AG08396 (cell line): ENCODE results near the gene WFDC2.
"Not testable (repeated sequence)": the region's sequence is repeated elsewhere in the genome, so short reads cannot be mapped to it uniquely, and the experiment has no call there.

Source experiments
- DNase-seq: peaks from one replicate; pipeline ENCODE4 v3.0.0; 2012; ENCODE audit warnings: low spot score, mixed read lengths

WFDC2 gene

DNA sequence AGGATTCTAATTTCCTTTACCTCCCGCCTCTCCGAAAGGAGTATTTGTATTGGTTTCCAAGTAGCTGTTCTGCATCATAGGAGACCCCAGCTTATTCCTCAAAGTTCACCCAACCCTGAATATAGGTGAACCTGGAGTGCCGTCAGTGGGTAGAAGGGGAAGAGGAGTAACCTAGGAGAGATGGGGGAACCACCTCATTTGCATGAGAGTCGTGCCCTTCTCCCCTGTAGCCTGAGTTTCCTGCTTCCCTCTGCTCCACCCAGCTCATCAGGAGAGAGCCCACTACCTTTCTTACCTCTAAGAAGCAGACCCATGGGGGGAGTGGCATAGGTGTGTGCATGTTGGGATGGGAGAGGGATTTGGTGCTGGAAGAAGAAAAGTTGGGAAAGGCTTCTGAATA is 17.3 kb upstream of the WFDC2 start:
- DNase-seq = no peak

- DNase-seq = no peak
These were observed 16.5 kb upstream of the WFDC2 start for GRCh38 chr20:45452772-45453691.

- no peak for DNase-seq
These were observed 12.9 kb upstream of the WFDC2 start for GRCh38 chr20:45456632-45457031.

GRCh38 chr20:45459606-45460005 is 9.9 kb upstream of the WFDC2 start:
- no peak for DNase-seq

DNA sequence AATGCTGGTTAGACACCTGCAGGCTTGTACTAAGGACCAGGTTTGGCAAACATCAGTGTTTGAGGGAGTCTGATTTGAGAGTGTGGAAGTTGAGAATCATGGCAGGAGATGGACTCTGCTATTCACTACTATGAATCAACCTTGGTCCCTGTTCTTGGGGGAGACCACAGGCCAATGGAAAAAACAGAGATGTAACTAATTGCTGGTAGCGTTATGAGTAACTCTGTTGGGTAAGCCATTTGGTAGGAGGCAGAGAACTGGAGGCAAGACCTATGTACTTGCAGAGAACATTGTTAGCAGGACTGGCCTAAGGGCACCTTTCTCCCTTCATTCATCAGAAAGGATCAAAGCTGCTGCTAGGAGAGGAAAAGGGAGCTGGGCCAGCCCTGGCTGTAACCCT is 8.3 kb upstream of the WFDC2 start:
- DNase-seq = no peak

GRCh38 chr20:45462711-45463509 is 6.6 kb upstream of the WFDC2 start:
- no peak for DNase-seq

GRCh38 chr20:45463709-45464108 is 5.8 kb upstream of the WFDC2 start:
- DNase-seq = no peak

DNA sequence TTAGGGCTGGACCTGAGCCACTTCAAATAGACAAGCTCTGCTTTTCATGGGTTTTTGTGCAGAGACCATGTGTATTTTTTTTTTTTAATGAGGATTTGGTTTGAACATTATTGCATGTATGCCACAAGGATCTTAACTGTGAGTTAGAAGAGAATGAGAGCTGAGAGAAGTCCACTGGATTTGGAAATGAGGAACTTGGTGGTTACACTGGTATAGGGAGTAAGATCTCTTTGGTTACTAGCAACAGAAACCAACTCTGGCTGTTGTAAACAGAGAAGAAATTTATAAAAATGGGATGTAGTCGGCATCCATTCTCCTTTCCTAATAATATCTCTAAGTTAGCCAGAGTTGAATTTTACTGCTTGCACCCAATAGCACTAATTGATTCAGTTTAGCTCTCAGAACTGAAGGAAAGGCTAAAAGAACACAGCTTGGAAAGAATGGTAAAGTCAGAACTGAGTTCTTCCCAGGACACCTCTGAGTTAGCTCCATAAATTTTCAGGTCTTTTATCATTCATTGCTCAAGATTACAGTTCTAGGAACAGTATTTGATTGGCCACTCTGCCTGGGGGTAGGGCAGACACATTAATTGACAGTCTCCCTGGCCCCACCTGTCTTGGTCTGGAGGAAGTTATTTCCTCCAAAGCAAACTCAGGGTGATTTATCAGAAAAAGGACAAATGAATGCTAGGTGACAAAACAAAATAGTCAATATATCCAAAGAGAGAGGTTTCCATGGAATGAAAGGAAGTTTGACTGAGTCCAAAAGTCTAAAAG is 3.9 kb upstream of the WFDC2 start:
- no peak for DNase-seq

GRCh38 chr20:45467172-45467571 is 2.4 kb upstream of the WFDC2 start:
- DNase-seq = no peak

DNA sequence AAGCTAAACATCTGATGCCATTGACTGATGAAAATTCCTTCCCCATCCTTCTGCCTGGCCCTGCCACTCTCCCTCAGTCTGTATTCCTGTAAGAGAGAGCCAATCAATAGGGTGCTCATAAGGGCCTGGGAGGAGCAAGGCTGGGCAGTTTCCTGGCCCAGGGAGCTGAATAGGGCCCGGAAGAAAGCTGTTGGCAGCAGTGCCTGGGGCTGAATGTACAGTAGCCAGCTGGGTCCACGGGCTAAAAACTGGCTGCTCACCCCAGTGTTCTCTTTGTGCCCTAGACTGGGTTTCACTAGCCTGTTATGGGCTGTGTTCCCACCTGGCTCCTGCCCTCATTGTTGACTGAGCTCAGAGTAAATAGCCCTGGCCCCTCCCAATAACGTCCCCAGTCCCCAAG is 1.7 kb upstream of the WFDC2 start:
- DNase-seq = no peak

GRCh38 chr20:45470262-45470931 is 844 bp downstream of the WFDC2 start:
- DNase-seq = peak; percentile 36

DNA sequence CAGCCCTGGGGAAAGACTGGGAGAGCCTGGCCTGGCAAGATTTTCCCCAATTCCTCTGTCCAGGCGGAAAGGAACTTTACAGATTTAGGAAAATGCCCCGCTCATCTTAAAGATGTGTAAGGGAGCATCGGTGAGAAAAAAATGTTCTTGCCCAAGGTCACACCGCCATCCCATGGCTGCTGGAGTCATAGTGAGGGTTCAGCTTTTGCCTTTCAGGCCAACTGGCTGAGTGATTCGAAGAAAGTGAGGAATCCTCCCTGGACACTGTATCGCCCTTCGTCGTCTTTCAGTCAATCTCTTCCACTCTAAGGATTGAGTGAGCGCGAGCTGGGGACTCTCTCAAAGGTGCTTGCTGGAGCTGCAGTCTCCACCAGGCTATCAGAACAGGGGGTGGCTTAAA is 1.4 kb downstream of the WFDC2 start:
- DNase-seq = no peak

GRCh38 chr20:45472286-45472685 is 2.7 kb downstream of the WFDC2 start:
- not testable (repeated sequence) for DNase-seq

DNA sequence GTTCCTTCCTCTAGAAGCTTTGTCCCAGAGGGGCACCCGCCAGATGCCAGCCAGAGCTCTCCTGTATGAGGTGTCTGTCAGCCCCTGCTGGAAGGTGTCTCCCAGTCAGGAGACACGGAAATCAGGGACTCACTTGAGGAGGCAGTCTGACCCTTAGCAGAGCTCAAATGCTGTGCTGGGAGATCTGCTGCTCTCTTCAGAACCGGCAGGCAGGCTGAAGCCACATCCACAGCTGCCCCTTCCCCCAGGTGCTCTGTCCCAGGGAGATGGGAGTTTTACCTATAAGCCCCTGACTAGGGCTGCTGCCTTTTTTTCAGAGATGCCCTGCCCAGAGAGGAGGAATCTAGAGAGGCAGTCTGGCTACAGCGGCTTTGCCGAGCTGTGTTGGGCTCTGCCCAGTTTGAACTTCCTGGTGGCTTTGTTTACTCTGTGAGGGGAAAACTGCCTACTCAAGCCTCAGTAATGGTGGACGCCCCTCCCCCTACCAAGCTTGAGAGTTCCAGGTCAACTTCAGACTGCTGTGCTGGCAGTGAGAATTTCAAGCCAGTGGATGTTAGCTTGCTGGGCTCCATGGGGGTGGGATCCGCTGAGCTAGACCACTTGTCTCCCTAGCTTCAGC is 8.1 kb downstream of the WFDC2 start:
- not testable (repeated sequence) for DNase-seq

- DNase-seq = no peak
These were observed 10.3 kb downstream of the WFDC2 start for GRCh38 chr20:45479822-45480221.

- DNase-seq = no peak
These were observed 15.1 kb downstream of the WFDC2 start for GRCh38 chr20:45484676-45485075.

DNA sequence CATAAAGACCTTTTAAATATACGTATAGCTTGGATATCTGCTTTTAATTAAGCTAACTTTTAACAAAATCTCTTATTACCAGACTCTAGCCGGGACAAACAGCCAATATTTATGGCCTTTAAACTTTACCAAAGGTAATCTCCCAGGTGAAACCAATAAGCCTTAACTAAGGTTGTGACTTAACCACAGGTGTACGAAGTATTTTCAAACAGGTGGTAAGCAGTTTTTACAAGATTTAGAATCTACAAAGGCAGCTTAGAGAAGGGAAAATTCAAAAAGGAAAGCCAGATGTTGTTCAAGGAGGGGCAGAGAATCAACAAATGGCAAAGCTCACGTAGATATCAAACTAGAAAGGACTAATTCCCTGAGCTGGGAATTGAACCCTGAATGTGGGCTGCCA is 15.8 kb downstream of the WFDC2 start:
- no peak for DNase-seq

DNA sequence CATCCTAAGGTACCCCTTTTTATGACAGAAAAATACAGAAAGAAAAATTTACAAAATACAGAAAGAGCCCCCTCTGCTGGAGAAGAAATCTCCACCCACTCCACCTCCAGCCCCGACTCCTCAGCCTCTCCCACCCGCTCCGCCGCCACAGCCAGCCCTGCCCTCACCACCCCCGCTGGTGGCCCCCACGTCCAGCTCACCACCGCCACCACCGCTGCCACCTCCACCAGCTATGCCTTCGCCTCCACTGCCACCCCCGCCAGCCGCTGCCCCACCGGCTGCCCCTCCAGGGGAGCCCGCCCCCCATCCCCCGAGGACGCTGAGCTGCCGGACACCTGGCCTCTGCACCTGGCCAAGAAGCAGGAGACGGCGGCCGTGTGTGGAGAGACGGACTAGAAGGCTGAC is 17.7 kb downstream of the WFDC2 start:
- DNase-seq = no peak

DNA sequence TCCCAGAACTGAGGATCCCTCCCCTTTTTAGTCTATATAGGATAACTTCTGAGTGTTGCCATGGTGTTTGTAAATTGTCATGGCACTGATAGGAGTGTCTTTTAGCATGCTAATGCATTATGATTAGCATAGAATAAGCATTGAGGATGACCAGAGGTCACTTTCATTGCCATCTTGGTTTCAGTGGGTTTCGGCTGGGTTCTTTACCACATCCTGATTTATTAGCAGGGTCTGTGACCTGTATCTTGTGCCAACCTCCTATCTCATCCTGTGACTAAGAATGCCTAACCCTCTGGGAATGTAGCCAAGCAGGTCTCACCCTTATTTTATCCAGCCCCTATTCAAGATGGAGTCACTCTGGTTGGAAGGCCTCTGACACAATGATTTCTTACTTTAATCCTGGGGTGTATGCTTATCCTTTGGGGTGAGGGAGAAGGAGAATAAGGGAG is 19.6 kb downstream of the WFDC2 start:
- no peak for DNase-seq

GRCh38 chr20:45495501-45495941 is 26.0 kb downstream of the WFDC2 start:
- no peak for DNase-seq

- no peak for DNase-seq
These were observed 26.6 kb downstream of the WFDC2 start for GRCh38 chr20:45496166-45496565.
